HG03354 (cell line): Measurements from ENCODE around the gene COX20.
"Not testable (repeated sequence)": the region's sequence is repeated elsewhere in the genome, so short reads cannot be mapped to it uniquely, and the experiment has no call there.

Experiments used
- ATAC-seq: cut with Tn5 transposase; IDR thresholded peaks from one replicate; pipeline ENCODE4 v1.9.1; 2021; ENCODE audit warnings: mild to moderate bottlenecking; ENCODE audit not compliant: unreplicated experiment, poor library complexity, severe bottlenecking

Gene COX20

DNA sequence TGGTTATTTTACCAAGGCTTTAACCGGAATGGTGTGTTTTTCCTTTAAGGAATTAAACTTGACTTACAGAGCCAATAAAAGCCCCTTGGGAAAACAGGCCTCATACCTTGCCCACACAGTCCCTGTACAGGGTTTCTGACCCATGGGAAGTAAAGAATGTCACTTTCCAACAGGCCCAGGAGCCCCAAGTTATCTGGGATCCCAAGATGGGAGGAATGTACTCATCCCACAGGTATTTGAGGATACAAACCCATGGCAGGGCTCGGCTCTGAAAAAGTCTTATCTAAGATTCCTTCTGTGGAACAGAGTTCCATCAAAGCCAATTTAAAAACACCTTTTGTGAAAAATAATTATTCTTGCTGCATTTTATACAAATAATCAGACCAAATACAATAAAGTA lies 15.3 kb upstream of the COX20 start:
- no peak for ATAC-seq

DNA sequence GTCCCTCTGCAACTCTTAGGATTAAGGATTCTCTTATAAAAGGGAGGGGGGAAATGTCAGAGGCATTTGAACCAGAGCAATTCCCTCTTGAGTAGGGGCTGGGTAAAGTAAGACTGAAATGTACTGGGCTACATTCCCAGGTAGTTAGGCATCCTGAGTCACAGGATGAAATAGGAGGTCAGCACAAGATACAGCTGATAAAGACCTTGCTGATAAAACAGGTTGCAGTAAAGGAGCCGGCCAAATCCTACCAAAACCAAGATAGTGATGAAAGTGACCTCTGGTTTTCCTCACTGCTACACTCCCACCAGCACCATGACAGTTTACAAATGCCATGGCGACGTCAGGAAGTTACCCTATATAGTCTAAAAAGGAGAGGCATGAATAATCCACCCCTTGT lies 14.3 kb upstream of the COX20 start:
- no peak for ATAC-seq

DNA sequence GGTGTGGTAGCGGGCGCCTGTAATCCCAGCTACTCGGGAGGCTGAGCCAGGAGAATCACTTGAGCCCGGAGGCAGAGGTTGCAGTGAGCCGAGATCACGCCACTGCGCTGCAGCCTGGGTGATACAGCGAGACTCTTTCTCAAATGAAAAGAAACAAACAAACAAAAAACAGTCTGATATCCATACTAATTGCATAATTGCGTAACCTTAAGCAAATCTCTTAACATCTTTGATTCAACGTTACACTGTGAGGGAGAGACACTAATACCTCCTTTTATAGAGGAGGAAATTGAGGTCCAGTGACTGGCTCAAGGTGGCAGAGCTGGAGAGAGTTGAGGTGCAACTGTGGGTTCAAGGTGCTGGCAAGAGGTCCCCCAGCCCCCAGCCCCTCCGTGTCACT lies 12.6 kb upstream of the COX20 start:
- no peak for ATAC-seq

DNA sequence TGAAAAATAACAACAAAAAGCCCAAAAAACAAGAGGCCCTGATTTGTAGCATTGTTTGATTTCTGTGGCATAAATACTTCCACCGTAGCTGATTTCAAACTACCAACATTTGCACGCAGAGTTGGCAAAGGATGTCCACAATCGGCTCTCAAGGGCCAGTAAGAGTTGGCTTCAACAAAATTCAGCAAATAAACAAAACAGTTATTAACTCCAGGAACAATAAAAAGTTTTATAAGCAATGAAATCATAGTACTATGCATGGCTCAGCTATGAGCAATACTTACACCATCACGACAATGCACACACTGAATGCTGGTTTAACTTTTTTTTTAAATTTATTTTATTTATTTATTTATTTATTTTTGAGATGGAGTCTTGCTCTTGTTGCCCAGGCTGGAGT lies 8.7 kb upstream of the COX20 start:
- no peak for ATAC-seq

DNA sequence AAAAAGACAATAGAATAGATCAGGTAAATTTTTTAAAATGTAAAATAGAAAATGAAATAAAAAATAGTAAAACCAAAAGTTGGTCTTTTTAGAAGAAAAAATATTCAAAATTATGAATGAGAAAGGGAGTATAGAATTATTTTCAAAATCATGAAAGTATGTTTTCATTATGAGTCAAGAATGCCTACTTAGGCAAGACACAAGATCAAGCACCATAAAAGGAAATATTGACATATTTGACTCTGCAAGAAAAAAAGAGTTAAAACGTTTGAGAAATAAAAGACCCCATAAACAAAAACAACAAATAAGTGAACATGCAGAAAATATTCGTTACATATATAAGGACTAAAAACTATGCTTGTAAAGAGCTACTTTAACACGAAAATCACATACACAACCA lies 4.8 kb upstream of the COX20 start:
- ATAC-seq = no peak

DNA sequence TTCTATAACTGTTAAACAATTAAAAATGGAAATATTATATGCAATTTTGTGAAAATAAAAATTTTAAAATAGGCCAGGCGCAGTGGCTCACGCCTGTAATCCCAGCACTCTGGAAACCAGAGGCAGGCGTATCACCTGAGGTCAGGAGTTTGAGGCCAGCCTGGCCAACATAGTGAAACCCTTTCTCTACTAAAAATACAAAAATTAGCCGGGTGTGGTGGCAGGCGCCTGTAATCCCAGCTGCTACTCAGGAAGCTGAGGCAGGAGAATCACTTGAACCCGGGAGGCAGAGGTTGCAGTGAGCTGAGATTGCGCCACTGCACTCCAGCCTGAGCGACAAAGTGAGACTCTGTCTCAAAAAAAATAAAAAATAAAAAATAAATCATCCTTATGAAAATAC lies 2.2 kb upstream of the COX20 start:
- ATAC-seq = not testable (repeated sequence)

DNA sequence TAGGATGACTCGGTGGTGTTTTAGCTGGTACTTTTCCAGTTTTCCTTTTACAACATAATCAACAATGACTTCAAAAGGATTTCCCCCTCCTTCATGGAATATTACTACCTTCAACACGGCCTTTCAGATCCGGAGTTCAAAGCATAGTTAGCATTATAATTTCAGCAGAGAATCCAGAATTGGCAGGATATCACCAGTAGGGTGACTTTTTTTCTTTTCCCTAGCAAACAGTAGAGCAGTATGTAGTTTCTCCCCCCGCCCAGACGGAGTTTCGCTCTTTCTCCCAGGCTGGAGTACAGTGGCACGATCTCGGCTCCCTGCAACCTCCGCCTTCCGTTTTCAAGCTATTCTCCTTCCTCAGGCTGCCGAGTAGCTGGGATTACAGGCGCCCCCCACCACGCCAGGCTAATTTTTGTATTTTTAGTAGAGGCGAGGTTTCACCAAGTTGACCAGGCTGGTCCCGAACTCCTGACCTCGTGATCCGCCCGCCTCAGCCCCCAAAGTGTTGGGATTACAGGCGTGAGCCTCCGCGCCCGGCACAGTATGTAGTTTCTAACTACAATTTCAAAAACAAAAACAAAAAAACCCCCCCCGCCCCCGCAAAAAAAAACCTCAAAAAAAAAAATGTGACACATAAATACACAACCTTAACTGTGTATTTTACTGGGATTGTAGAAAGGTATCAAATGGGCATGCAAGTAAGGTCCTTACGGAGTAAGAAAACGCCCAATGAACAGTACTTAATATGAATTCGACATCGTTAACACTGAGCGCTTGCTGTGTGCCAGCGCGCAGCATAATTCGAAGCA lies 1.5 kb upstream of the COX20 start:
- ATAC-seq = peak; percentile 21

DNA sequence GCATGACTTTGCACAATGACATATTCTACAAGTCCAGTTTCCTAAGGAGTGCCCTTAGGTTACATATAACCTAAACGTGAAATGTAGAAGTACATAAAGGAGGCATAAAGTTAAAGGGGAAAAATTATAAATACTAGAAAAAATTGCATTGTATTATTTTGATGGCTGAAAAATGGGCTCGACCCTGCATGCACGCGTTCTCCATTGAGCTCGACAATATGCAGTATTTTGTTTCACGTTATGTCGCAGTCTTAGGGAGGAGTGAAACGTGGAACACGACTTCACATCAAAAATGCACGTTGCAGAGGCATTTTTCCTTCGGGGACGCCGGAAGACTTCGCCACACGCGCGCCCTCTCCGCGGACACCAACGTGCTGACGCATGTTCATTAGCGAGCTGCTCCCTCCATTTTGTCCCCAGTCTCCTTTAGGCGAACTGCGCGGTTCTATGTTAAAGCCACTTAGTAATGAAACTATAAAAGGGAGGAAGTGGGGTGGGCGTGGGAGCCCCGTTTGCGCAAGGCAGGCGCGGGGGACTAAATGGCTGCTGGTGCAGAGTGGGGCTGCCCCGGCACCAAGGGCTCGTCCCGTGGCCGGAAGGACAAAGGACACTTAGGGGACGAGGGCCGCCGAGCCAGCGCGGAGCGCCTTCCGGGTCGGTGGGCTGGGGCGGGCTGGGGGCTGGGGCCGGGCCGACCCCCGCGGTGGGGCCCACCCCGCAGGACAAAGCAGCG lies 749 bp upstream of the COX20 start:
- peak; percentile 72 for ATAC-seq

DNA sequence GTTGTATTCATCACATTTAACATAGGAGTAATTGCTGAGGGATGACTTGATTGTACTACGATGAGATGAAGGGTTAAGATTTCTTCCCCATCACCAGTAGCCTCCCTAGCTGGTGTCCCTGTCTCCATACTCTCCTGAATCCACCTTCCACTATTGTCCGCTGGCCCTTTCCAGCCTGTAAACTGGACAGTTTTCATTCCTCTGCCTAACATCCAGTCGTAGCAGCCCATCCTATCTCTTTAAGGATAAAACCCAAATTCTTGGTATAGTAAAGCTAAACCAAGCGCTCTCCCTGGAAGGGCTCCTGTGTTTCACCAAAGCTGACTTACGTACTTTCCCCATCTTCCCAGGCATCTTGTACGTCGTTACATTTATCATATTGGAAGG lies 670 bp downstream of the COX20 start:
- no peak for ATAC-seq

DNA sequence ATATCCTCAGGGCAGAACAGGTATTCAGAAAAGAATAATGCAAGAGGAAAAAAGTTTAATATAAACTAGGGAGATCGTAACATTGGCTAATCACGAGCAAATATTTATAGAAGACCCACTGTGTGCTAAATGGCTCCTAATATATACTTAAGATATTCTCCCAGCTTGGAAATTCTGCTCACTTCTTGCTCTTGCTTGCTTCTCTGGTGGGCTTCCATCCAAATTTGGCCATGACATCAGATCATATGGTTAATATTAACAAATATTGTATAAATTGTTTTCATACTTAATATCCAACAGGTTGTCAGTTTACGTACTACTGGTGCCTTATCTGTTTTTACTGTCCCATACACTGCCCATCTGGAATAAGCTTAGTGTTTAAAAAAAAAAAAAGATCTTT lies 1.1 kb downstream of the COX20 start:
- no peak for ATAC-seq

DNA sequence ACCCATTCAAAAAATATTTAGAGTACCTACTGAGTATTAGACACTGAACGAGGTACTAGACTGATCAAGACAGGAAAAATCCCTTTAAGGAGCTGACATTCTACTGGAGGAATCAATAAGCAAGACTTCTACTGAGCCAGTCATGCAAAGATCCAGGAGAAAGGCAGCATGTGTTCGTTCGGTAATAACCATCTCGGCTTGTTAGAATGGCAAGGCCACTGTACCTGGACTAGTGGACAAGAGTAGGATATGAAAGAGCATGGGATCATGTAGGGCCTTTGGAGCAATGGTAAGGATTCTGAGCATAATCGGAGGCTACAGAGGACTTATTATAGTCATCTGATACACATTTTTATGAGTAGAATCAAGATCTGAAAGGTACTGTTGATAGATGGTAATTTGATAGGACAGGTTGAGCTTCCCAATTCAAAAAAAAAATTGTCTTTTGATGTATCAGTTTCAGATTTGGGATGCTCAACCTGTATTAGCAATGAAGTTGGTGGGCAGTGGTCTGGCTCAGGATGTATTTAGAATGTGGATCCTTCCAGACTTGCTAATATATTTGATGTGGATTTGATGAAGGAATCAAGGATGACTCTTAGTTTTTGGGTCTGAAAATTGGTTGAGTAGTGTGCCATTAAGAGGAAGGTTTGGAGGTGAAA lies 2.3 kb downstream of the COX20 start:
- no peak for ATAC-seq

DNA sequence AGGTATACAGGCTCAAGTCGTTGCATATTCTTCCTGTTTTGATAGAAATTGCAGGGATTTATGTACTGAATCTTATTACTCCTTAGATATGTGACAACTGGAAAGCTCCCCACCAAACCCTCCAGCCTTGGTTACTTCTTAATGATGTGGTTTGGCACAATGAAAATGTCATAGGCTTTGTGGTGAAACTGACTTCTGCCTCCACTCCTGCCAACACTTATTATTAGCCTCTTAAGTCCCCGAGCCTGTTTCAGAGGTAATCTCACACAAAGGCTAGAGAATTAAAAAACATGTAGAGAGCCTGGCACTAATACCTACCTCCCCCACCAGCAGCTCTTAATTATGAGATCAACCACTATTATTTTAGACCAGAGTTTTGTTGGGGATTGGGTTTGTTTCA lies 4.2 kb downstream of the COX20 start:
- ATAC-seq = no peak

DNA sequence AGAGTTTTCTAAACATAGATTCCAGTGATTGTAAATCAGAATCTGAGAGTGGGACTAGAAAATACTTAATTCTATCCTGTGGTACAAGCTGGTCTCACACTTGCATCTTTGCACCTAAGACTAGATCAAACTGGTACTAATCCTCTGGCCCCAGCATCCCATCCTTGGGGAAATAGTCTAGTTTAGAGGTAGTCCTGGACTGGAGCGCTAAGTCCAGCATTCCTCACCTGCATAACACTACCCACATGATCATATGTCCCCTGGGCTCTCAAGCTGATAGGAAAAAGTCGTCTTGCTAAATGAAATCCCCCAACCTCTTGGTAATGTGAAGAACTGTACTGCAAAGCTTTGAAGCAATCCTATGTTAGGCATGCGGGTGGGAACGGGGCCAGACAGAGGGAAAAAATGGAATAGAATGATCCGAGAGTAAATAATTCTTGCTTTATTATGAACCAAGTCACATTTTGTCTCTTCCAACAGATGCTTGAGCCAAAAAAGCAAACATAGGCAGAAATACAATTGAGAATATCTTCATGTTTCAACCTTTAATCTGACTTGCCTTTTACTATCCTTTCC lies 4.8 kb downstream of the COX20 start:
- no peak for ATAC-seq

DNA sequence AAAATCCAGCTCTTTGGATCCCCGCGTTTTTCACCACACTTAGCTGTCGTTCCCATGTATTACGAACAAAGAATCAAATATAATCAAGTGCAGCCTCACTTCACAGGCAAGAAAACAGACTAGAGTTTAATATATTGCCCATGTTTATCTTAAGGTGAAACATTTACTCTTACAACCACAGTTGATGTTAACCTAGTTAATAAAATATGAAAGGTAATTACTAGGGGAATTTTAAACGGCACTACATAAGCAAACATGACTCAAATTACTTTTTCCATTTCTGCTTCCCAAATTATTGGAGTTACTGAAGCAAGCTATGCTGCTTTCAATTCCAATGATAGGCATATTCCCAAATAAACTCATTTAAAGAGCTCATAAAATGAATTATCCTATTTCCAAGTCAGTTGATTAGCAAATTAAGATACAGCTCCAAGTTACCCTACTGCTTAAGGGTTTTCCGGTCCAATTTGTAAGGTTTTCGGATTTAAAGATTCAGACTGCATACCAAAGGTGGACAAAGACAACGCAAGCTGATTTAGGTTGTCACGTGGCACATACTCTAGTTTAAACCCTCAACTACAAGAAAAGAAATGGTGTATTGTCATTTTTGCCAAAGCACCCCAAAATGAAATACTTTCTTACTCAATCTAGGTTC lies 5.9 kb downstream of the COX20 start:
- no peak for ATAC-seq

DNA sequence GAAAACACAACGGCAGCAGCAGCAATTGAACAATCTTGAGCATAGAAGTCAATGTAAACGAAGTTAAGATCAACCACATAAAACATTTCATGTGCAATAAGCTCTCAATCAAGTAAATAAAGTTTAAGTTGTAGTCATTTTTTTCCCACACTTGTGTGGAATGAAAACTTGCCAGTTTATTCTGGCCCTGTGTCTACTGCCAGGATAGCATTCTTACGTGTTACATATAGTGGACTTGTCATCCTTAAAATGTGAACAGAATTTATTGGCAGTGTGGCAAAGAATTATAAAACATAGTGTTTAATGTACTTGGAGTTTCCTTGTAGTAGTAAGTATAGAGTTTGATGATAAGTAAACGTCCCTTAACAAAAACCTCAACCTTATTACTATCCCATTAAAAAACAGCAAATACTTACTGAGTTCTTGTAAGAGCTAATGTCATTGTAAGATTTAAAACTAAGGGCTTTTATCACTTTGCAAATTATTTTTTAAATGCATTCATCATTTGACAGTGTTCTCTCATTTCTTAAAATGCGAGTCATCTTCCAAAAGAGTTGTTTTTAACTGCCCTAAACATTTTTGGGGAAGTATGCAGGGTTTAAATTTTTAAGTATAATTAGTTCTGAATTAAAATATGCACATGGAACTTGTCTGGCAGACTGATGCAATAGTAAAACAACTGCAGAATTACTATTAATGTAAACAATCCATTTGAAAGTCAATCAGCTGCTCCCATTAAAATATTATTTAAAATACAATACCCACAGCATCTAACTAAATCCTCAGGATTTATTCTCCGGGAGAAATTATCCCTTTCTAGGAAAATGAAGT lies 7.9 kb downstream of the COX20 start:
- no peak for ATAC-seq

DNA sequence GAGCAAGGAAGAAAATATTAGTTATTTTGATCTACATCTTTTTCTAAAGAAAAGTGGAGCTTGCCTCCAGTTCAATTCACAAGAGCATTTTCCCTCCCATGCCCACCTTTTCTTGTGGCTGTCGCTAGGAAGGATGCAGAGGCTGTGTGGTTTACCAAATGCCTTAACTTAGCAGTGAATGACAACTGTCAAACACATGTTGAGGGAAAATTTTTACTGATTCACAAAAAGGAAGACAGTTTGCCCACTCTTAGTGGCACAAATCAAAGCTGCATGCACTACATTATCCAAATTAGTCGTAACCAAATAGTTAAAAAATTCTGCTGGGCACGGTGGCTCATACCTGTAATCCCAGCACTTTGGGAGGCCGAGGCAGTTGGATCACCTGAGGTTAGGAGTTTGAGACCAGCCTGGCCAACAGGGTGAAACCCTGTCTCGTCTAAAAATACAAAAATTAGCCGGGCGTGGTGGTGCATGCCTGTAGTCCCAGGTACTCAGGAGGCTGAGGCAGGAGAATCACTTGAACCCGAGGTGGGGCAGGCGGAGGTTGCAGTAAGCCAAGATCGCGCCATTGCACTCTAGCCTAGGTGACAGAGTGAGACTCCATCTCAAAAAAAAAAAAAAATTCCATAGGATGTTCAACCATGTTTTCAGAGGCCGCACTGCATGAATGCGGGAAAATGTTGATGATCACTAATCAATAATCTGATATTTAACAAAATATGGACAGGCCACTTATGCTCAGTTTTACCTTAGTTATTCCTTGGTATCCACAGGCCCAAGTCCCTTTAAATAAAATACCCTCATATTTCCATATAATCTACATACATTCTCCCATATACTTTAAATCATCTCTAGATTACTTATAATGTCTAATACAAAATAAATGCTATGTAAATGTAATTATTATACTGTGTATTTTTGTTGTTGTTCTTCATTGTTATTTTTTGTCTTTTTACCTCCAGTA lies 9.0 kb downstream of the COX20 start:
- ATAC-seq = no peak

DNA sequence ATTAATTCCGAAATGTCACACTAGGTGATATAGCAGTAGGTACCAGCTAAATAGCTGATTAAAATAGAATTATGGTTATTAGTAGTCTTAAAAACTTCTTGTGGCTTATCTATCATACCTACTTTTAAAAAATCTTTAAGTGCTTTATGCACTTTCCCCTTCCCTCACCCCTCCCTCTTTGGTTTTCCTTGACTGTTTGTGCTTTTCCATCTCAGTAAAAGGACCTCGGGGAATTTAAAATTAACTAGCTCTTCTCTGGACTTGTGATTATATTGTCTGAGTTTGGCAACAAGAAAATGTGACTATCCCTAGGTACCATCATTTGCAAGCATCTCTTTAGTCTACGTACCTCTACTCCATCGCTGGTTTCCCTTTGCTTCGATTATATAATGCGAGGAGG lies 11.2 kb downstream of the COX20 start:
- ATAC-seq = no peak

DNA sequence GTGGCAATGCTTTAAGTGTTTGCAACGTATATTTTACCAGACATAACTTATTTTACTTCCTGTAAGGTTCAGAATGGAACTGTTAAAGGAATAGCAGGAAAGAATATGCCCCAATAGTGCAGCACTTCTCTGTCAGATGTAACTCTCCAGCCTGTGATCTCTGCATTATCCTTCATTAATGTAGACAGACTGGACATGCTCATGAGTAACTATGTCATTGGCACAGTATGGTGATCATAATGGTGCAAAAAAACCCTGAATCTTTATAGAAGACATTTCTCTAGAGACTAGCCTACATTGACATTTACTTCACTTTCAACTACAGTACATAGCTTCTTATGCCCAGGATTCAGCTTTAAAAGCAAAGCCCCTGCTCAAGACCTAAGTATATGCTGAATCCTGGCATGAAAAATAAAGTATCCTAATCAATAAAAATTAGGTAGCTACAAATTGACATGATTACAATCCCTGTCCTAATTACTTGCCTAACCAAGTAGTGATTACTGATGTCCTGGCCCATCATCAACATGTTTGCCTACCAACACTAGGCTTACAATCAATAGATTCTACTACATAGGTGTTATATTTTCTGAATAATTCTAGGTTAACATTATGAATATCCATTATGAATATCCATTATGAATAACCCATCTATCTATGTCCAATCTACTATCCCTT lies 13.9 kb downstream of the COX20 start:
- ATAC-seq = no peak
